ENCODE data around the gene PLAAT4.

- TF ChIP-seq FOXM1 (IDR thresholded peaks at IDR 0.05; ENCODE audit: borderline replicate concordance, low read depth) (no peak), REST (IDR thresholded peaks at IDR 0.05; ENCODE audit: low read depth) (no peak), RAD21 (IDR thresholded peaks at IDR 0.05; ENCODE audit: low read depth) (no peak), NFIC (IDR thresholded peaks at IDR 0.05) (no peak), EGR1 (IDR thresholded peaks at IDR 0.05) (no peak), CEBPB (IDR thresholded peaks at IDR 0.05) (no peak)
- TF ChIP-seq, protein P1, sequence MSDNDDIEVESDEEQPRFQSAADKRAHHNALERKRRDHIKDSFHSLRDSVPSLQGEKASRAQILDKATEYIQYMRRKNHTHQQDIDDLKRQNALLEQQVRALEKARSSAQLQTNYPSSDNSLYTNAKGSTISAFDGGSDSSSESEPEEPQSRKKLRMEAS (IDR thresholded peaks at IDR 0.05), result no peak
Measured at GRCh38 chr11:63511048-63511748, 25.4 kb upstream of the PLAAT4 start.

Data from Ishikawa (cell line).